Adrenal gland (tissue), 12 donors: ENCODE data around the gene SLC12A4. TPM values are rescaled to one million over a fixed set of nuclear protein-coding genes. Genes with fewer than 3 reads are reported as not detected.

Source experiments
- DNase-seq, 7 donors: peaks; one replicate each; pipeline ENCODE4 v3.0.0-alpha.2; 2019 to 2020
- H3K27ac ChIP-seq, 5 donors: fragments of 200-600 bp; sonication (generic) in 4 of 5; 1 replicate in 3 of 5; 2 replicates in 2 of 5; pipeline versions ENCODE4 v1.5.1 to v1.8.0; 2016 to 2020; ENCODE audit warnings: mild to moderate bottlenecking in 1 of 5
- H3K27me3 ChIP-seq: fragments of 200-600 bp; 2 replicates; pipeline ENCODE4 v1.8.0; 2021
- H3K36me3 ChIP-seq, 2 donors: fragments of 200-600 bp; replicated peaks in 1 of 2; 1 replicate in 1 of 2; 2 replicates in 1 of 2; pipeline versions ENCODE4 v1.5.1 to v1.8.0; 2018 to 2022
- H3K4me1 ChIP-seq, 2 donors: fragments of 200-600 bp; replicated peaks in 1 of 2; 1 replicate in 1 of 2; 2 replicates in 1 of 2; pipeline versions ENCODE4 v1.5.1 to v1.8.0; 2018 to 2021
- H3K4me3 ChIP-seq, 4 donors: fragments of 200-600 bp; sonication (generic) in 3 of 4; one replicate each; pipeline ENCODE4 v1.5.1; 2016 to 2018
- H3K9me3 ChIP-seq, 3 donors: fragments of 200-600 bp; sonication (generic) in 1 of 3; replicated peaks in 1 of 3; 1 replicate in 2 of 3; 2 replicates in 1 of 3; pipeline versions ENCODE4 v1.5.1 to v1.8.0; 2016 to 2021
- POLR2A ChIP-seq, 2 donors: fragments of 450-650 bp; IDR thresholded peaks; one replicate each; pipeline ENCODE4 v1.6.1; 2017; ENCODE audit warnings: antibody characterized with exemption in 2 of 2, mild to moderate bottlenecking in 2 of 2, moderate library complexity in 1 of 2
- WGBS, 4 donors: extraction: QIAGEN DNeasy Blood & Tissue Kit in 2 of 4; methylation state at CpG; one replicate each; pipeline versions ENCODE4 v1.1.5 to v1.1.7; 2013 to 2017; 5-methylcytosine and 5-hydroxymethylcytosine counted together
- intact Hi-C, 2 donors: fragments of 100-400 bp; cut with DNase I; formaldehyde crosslinking; loops; one replicate each; pipeline versions ENCODE4 v1.14.1 to v1.15.0; 2022 to 2023
- polyA plus RNA-seq, 3 donors: library from polyadenylated mRNA; stranded (reverse); fragments of 200-250 nt in 2 of 3; fragments of 350-450 nt in 1 of 3; fragmentation: Illumina TruSeq in 1 of 3; extraction: RNeasy Lipid Tissue Mini Kit (QIAGEN cat#74804) in 1 of 3; gene quantifications; one replicate each; pipeline ENCODE4 v1.2.3, GENCODE V29; 2013 to 2014
- total RNA-seq, 9 donors: library from RNA; depleted of rRNA in 4 of 9; stranded (reverse); fragments of >200 nt in 4 of 9; fragments of 120-200 nt in 1 of 9; fragmentation: NEBNext Ultra II Directional in 1 of 9; extraction: Animal tissue kit (Norgen Biotek cat#: 25700) in 1 of 9; gene quantifications; one replicate each; pipeline versions ENCODE4 v1.1.0 to v1.2.4, GENCODE V29; 2013 to 2023
- TF ChIP-seq, protein P1 (sequence below), 6 experiments: fragments of 450-650 bp in 4 of 6; fragments of 200-600 bp in 2 of 6; sonication (generic) in 1 of 6; IDR thresholded peaks; 1 replicate in 5 of 6; 2 replicates in 1 of 6; pipeline versions ENCODE4 v1.5.1 to v1.8.0; 2016 to 2021; ENCODE audit warnings: antibody characterized with exemption in 6 of 6, mild to moderate bottlenecking in 2 of 6, moderate library complexity in 1 of 6
- donor health status: healthy with polysubstance abuse.
- donor health status: Bipolar disorder and iron deficiency.
- donor health status: DM: yes; HTN: yes; CAD: no.
- donor health status: DM: no; HTN: no; CAD: no.
- donor health status: DM: no; HTN: no; CAD: no.
- donor health status: DM: yes; HTN: yes; CAD: no.

Gene SLC12A4
- total and polyA plus RNA-seq, 12 donors, result 15.4 to 111 (median 72.7) TPM

DNA sequence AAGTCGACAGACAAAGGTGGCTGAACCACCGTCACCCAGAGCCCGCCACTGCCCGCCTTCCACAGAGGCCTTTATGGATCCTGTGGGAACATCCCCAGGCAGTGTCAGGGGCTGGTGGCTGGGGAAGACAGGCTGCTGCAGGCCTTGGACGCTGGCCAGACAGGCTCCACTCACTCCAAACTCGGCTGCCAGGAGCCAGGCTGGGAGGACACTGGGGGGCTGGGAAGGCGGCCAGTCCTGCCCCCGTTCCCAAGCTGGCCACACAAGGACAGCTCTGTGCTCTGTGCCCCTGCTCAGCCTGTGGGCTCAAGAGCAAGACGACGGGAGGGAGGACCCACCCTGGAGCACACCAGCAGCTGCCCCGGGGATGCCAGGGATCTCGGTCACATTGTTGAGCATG lies 17.0 kb downstream of the SLC12A4 start:
- peak in 5 of 7 donors; percentile 49 to 74 (median 64) for DNase-seq
- H3K36me3 ChIP-seq, result peaks cover 0 to 96% of the 10 kb centered on the region in 2 donors
- intact Hi-C loops, result no loop called here
- no peak for TF ChIP-seq POLR2A (IDR thresholded peaks at IDR 0.05)
- TF ChIP-seq, protein P1, sequence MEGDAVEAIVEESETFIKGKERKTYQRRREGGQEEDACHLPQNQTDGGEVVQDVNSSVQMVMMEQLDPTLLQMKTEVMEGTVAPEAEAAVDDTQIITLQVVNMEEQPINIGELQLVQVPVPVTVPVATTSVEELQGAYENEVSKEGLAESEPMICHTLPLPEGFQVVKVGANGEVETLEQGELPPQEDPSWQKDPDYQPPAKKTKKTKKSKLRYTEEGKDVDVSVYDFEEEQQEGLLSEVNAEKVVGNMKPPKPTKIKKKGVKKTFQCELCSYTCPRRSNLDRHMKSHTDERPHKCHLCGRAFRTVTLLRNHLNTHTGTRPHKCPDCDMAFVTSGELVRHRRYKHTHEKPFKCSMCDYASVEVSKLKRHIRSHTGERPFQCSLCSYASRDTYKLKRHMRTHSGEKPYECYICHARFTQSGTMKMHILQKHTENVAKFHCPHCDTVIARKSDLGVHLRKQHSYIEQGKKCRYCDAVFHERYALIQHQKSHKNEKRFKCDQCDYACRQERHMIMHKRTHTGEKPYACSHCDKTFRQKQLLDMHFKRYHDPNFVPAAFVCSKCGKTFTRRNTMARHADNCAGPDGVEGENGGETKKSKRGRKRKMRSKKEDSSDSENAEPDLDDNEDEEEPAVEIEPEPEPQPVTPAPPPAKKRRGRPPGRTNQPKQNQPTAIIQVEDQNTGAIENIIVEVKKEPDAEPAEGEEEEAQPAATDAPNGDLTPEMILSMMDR (IDR thresholded peaks at IDR 0.05), result no peak
- no peak overlapping the region for H3K4me3 ChIP-seq
- peak overlapping the region in 2 of 5 donors; percentile 12 to 26 for H3K27ac ChIP-seq
- peaks cover 8 to 11% of the 10 kb centered on the region in 2 donors for H3K4me1 ChIP-seq
- H3K9me3 ChIP-seq, result no peaks in the 10 kb centered on the region
- WGBS, 4 donors, result 28 to 43% (median 41%) methylated on average over 4 to 12 of the region's 12 CpGs; no CpG with 5 or more reads in 1 of the 4 donors
- H3K27me3 ChIP-seq, result no peaks in the 10 kb centered on the region

DNA sequence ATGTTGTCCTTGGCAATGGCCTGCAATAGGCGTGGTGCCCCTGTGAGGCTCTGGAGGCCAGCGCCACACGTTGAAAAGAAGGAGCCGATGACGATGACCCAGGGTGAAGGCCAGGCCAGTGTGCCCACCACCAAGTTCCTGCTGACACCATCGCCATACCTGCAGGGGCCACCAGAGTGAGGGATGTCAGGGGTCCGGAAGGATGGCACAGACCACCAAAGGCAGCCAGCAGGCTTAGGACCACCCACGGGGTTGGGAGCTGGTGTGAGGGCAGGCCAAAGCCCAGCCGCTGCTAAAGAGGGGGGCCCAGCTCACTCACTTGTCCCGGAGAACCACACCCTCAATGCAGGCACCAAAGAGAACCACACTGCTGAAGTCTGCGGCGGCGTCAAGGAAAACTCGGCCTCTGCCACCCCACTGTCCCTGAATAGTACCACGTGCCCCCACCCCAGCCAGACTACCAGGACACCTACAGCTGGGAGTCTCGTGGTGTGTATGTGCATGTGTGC lies 18.0 kb downstream of the SLC12A4 start:
- Histone ChIP-seq H3K27ac (no peak overlapping the region), H3K36me3 (peaks cover 0 to 96% of the 10 kb centered on the region in 2 donors)
- TF ChIP-seq, protein P1 (IDR thresholded peaks at IDR 0.05), result no peak

DNA sequence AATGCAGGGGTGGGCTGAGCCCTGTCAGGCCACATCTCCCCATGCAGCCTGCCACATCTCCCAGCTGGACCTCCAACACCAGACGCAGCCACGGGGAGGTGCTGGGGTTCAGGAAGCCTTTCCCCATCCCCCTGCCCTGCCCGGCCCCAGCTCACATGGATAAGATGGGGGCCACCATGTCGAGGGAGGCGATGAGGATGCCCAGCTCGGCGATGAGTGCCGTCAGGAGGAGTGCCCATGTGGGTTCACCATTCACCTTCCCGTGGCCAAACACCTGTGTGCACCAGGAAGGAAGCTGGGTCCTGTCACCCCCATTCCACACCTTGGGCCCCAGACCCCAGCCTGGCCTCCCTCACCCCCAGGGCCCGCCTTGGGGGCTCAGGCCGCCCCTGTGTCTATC lies 18.8 kb downstream of the SLC12A4 start:
- H3K9me3 ChIP-seq, result no peaks in the 10 kb centered on the region
- H3K4me3 ChIP-seq, result no peak overlapping the region
- peaks cover 0 to 96% of the 10 kb centered on the region in 2 donors for H3K36me3 ChIP-seq
- H3K27ac ChIP-seq, result no peak overlapping the region
- no peaks in the 10 kb centered on the region for H3K27me3 ChIP-seq
- intact Hi-C loops, result no loop called here
- TF ChIP-seq POLR2A (IDR thresholded peaks at IDR 0.05), result no peak
- TF ChIP-seq, protein P1 (IDR thresholded peaks at IDR 0.05), result no peak
- H3K4me1 ChIP-seq, result peaks cover 8 to 14% of the 10 kb centered on the region in 2 donors
- WGBS, 4 donors, result 86 to 93% (median 91%) methylated on average over 5 to 11 of the region's 11 CpGs
- peak in 2 of 7 donors; percentile 14 to 20 for DNase-seq

More for the DNA sequence above, 18.0 kb downstream of the SLC12A4 start:
- intact Hi-C loops, result no loop called here
- Histone ChIP-seq H3K4me3 (no peak overlapping the region), H3K27me3 (no peaks in the 10 kb centered on the region), H3K4me1 (peaks cover 8 to 11% of the 10 kb centered on the region in 2 donors), H3K9me3 (no peaks in the 10 kb centered on the region)
- DNase-seq, result peak in 1 of 7 donors; percentile 21
- WGBS, 4 donors, result 79 to 90% (median 83%) methylated on average over 2 to 16 of the region's 16 CpGs

DNA sequence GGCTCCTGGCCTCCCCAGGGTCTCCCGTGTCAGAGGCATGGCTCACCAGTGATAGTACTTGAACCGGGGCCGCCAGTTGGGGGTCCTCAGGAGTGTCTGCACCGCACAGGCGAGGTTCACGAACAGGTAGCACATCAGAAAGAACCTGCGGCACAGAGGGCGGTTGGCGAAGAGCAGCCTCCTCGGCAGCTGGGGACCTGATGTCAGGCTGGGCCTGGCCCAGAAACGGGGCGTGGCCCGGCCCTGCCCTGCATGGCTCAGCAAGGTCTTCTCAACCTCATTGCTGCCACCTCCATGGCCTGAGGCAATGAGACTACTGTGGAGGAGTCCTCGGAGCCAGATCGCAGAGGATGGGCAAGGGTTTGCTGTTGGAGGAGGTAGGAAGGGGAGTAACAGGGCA lies 20.4 kb downstream of the SLC12A4 start:
- Histone ChIP-seq H3K27ac (peak overlapping the region in 1 of 5 donors; percentile 45), H3K4me1 (peaks cover 8 to 28% of the 10 kb centered on the region in 2 donors), H3K36me3 (peaks cover 0 to 83% of the 10 kb centered on the region in 2 donors), H3K9me3 (no peaks in the 10 kb centered on the region), H3K4me3 (no peak overlapping the region), H3K27me3 (no peaks in the 10 kb centered on the region)
- TF ChIP-seq, protein P1 (IDR thresholded peaks at IDR 0.05), result no peak
- no peak for TF ChIP-seq POLR2A (IDR thresholded peaks at IDR 0.05)
- 90 to 93% (median 91%) methylated on average over 11 to 15 of the region's 15 CpGs for WGBS, 4 donors
- no peak for DNase-seq
- intact Hi-C loops, result no loop called here
